ENCODE data around the gene BST1. TPM values are rescaled to one million over a fixed set of nuclear protein-coding genes. Genes with fewer than 3 reads are reported as not detected.
A peak's percentile ranks its signal among the peaks of the same experiment; 100 is the strongest.

The BST1 gene
- total and polyA plus RNA-seq, 4 donors = 4.1 to 53.5 (median 11.0) TPM

DNA sequence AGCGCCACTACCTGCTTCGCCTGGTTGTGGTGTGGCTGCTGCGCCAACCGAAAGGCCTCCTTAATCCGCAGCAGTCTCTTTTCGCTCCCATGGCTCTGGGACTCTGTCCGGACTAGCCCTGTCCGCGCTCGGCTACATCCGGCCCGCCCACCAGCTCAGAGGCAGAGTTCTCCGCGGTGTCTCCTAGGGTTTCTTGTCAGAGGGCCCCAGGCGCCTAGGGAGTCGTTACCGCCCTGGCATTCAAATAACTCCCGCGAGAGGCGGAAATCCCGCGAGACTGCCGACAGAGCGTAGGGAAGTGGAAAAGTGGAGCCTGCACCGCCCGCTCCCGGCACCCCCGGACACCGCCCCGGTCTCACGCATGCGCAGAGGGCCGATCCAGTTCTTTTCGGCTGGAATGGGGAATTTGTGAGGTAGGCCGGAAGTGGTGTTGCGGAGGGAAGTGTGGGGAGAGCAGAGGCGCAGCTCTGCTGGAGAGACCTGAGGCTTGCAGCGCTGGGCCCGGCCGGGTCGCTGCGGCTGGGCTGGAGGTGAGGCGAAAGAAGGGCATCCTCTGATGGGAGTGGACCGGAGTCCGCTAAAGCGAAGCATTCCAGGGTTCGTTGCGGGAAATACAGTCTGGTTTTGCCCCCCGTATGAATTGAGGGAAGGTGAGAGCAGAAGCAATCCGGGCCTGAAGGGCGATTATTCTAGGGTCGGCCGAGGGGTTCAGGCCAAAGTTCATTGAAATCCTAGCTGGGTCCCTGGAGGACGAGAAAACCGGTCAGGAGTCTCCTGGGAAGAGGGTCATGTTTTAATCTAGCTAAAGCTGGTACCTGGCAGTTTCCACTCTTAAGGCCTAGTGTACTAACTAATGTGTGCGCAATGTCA lies 21.3 kb upstream of the BST1 start, which contains the start of gene FAM200B:
Gene FAM200B (plus strand): TSS at position 456 of the 870 bp plus-strand sequence. CDS start 5,151 bp downstream, outside the sequence.
- Histone ChIP-seq H3K9ac (ENCODE audit: insufficient read depth in 1 of 2, low read length in 2 of 2) (peak within 1 kb of the TSS; percentile 98), H3K9me3 (ENCODE audit: control insufficient read depth in 4 of 4, insufficient read depth in 3 of 4, low read length in 3 of 4) (no peaks in the 10 kb centered on the region), H3K4me3 (peak within 1 kb of the TSS; percentile 71), H3K27ac (ENCODE audit: low read depth in 1 of 2, low read length in 1 of 2) (peak within 1 kb of the TSS; percentile 80 to 94), H3K27me3 (ENCODE audit: control insufficient read depth in 3 of 3, insufficient read depth in 3 of 3, low read length in 2 of 3) (no peaks in the 10 kb centered on the region), H3K36me3 (ENCODE audit: control insufficient read depth in 4 of 4, insufficient read depth in 4 of 4, low read length in 4 of 4) (peaks cover 0 to 9% (median 6%) of the 10 kb centered on the region in 4 donors), H3K4me1 (ENCODE audit: control insufficient read depth in 5 of 5, insufficient read depth in 5 of 5, low read length in 5 of 5) (peaks cover 0 to 32% (median 7%) of the 10 kb centered on the region in 5 donors)
- peak; percentile 95 for ATAC-seq (ENCODE audit: insufficient read depth, low FRiP score)
- TF ChIP-seq, protein P1, sequence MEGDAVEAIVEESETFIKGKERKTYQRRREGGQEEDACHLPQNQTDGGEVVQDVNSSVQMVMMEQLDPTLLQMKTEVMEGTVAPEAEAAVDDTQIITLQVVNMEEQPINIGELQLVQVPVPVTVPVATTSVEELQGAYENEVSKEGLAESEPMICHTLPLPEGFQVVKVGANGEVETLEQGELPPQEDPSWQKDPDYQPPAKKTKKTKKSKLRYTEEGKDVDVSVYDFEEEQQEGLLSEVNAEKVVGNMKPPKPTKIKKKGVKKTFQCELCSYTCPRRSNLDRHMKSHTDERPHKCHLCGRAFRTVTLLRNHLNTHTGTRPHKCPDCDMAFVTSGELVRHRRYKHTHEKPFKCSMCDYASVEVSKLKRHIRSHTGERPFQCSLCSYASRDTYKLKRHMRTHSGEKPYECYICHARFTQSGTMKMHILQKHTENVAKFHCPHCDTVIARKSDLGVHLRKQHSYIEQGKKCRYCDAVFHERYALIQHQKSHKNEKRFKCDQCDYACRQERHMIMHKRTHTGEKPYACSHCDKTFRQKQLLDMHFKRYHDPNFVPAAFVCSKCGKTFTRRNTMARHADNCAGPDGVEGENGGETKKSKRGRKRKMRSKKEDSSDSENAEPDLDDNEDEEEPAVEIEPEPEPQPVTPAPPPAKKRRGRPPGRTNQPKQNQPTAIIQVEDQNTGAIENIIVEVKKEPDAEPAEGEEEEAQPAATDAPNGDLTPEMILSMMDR (IDR thresholded peaks at IDR 0.05; ENCODE audit: control extremely low read depth, extremely low read depth) = no peak
- peak; percentile 99 to 100 (median 100) for DNase-seq
- WGBS, 2 donors = 0% methylated on average over 55 to 56 of the region's 56 CpGs

DNA sequence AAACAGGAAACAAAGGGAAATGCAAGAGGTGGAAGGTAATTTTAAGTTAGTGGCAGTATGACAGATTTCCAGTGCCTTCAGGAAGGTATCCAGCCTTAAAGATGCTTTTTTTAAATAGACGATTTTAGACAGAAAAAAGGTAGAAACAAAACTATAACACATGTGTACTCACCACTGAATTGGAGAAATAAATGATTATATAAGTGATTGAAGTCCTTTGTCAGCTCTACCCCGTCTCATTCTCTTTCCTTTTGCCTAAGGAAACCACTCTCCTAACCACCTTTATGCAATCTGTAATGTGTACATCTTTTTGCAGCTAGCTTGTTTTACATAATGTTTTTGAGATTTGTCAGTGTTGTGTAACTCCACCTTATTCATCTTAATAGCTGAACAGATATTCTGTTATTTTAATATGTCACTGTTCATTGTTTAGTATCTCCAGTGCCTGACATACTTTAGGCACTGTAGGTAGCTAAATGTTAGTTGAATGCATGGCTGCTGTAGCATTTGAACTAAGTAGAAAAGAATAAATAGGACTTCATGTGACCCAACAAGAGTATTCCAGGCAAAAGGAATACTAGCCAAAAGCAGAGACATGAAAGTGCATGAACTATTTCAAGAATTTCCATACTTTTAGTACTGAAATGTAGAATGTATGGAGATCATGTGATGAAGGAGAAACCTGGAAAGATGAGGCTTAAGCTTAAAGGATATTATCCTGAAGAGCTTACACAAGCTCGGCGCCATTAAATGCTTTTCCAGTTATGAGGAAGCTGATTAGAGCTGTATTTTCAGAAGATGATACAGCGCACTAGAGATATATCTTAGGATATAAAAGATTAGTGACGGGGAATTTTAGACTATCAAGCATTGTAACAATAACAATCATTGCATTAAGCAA lies 20.4 kb upstream of the BST1 start:
- Histone ChIP-seq H3K36me3 (ENCODE audit: control insufficient read depth in 4 of 4, insufficient read depth in 4 of 4, low read length in 4 of 4) (peaks cover 0 to 12% (median 6%) of the 10 kb centered on the region in 4 donors), H3K9me3 (ENCODE audit: control insufficient read depth in 4 of 4, insufficient read depth in 3 of 4, low read length in 3 of 4) (no peaks in the 10 kb centered on the region), H3K9ac (ENCODE audit: insufficient read depth in 1 of 2, low read length in 2 of 2) (peak overlapping the region; percentile 98), H3K4me3 (peak overlapping the region; percentile 71), H3K27me3 (ENCODE audit: control insufficient read depth in 3 of 3, insufficient read depth in 3 of 3, low read length in 2 of 3) (no peaks in the 10 kb centered on the region), H3K4me1 (ENCODE audit: control insufficient read depth in 5 of 5, insufficient read depth in 5 of 5, low read length in 5 of 5) (peaks cover 0 to 32% (median 7%) of the 10 kb centered on the region in 5 donors), H3K27ac (ENCODE audit: low read depth in 1 of 2, low read length in 1 of 2) (peak overlapping the region; percentile 80 to 94)
- 32 to 40% methylated on average over 6 of the region's 6 CpGs for WGBS, 2 donors
- DNase-seq = peak in 2 of 3 donors; percentile 32 to 59
- TF ChIP-seq, protein P1 (IDR thresholded peaks at IDR 0.05; ENCODE audit: control extremely low read depth, extremely low read depth) = no peak
- no peak for ATAC-seq (ENCODE audit: insufficient read depth, low FRiP score)

DNA sequence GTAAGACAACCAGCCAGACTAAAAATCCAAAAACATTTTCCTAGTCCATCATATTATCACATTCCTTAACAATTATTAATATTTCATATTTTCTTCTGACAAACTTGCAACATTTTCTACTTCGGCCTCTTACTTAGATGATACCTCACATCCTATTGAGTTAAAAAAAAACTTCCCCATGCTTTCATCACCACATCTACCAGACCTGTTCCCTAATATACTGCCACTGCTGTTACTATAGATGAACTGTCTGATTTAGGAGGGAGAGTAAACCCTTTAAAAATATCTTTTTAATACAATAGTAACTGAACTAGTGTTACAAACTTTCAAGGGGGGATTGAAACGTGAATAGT lies 19.7 kb upstream of the BST1 start:
- Histone ChIP-seq H3K9me3 (ENCODE audit: control insufficient read depth in 4 of 4, insufficient read depth in 3 of 4, low read length in 3 of 4) (no peaks in the 10 kb centered on the region), H3K27ac (ENCODE audit: low read depth in 1 of 2, low read length in 1 of 2) (no peak overlapping the region), H3K4me1 (ENCODE audit: control insufficient read depth in 5 of 5, insufficient read depth in 5 of 5, low read length in 5 of 5) (peaks cover 0 to 32% (median 7%) of the 10 kb centered on the region in 5 donors), H3K27me3 (ENCODE audit: control insufficient read depth in 3 of 3, insufficient read depth in 3 of 3, low read length in 2 of 3) (no peaks in the 10 kb centered on the region), H3K9ac (ENCODE audit: insufficient read depth in 1 of 2, low read length in 2 of 2) (no peak overlapping the region), H3K36me3 (ENCODE audit: control insufficient read depth in 4 of 4, insufficient read depth in 4 of 4, low read length in 4 of 4) (peaks cover 0 to 12% (median 6%) of the 10 kb centered on the region in 4 donors), H3K4me3 (no peak overlapping the region)
- WGBS, 2 donors = 49 to 68% methylated on average over 2 of the region's 2 CpGs
- TF ChIP-seq, protein P1 (IDR thresholded peaks at IDR 0.05; ENCODE audit: control extremely low read depth, extremely low read depth) = no peak
- DNase-seq (no peak), ATAC-seq (ENCODE audit: insufficient read depth, low FRiP score) (no peak)
